ENCODE data around the gene TRIM63. TPM values are rescaled to one million over a fixed set of nuclear protein-coding genes. Genes with fewer than 3 reads are reported as not detected.

TRIM63 gene
- total and polyA plus RNA-seq, 9 of the 15 experiments (the other 6 are each of a cell fraction or from before 2014, with no cell fraction given): 0.08 to 0.57 (median 0.36) TPM

- TF ChIP-seq, protein P1, sequence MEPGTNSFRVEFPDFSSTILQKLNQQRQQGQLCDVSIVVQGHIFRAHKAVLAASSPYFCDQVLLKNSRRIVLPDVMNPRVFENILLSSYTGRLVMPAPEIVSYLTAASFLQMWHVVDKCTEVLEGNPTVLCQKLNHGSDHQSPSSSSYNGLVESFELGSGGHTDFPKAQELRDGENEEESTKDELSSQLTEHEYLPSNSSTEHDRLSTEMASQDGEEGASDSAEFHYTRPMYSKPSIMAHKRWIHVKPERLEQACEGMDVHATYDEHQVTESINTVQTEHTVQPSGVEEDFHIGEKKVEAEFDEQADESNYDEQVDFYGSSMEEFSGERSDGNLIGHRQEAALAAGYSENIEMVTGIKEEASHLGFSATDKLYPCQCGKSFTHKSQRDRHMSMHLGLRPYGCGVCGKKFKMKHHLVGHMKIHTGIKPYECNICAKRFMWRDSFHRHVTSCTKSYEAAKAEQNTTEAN (CRISPR knock-in tag; IDR thresholded peaks at IDR 0.05): peak; percentile 65; the same call in 1 of the 2 replicates
- TF ChIP-seq ZNF436 (CRISPR knock-in tag; IDR thresholded peaks at IDR 0.05) (0 out of 2 replicates have a peak, but pooled peaks have one; percentile 65), RHOXF2B (CRISPR knock-in tag; conservative IDR thresholded peaks at IDR 0.05) (peak; percentile 34; the same call in 1 of the 2 replicates), ZNF274 (IDR thresholded peaks at IDR 0.05; ENCODE audit: borderline replicate concordance, low read depth, low read length) (0 out of 2 replicates have a peak, but pooled peaks have one; percentile 34), AFF1 (IDR thresholded peaks at IDR 0.05; ENCODE audit: low read depth in 1 of 2, partially characterized antibody in 2 of 2) (peak; percentile 25 to 45), KLF16 (IDR thresholded peaks at IDR 0.05) (no peak), ZNF124 (CRISPR knock-in tag; IDR thresholded peaks at IDR 0.05) (peak; percentile 82; the same call in 1 of the 2 replicates), SIX5 (IDR thresholded peaks at IDR 0.05; ENCODE audit: borderline replicate concordance in 1 of 2, insufficient read depth in 1 of 2, low read depth in 1 of 2, low read length in 2 of 2) (no peak), NFYB (IDR thresholded peaks at IDR 0.05; ENCODE audit: extremely low read depth, insufficient read length) (peak; percentile 96), KDM4B (IDR thresholded peaks at IDR 0.05; ENCODE audit: borderline replicate concordance in 2 of 2, low read depth in 1 of 2) (0 out of 4 replicates have a peak, but pooled peaks of 1 of the 2 experiments have one; percentile 64), ELK3 (CRISPR knock-in tag; IDR thresholded peaks at IDR 0.05) (no peak), ESRRA (IDR thresholded peaks at IDR 0.05; ENCODE audit: borderline replicate concordance, low read depth) (0 out of 2 replicates have a peak, but pooled peaks have one; percentile 51), MAFG (tag; conservative IDR thresholded peaks at IDR 0.05) (no peak), CREB5 (CRISPR knock-in tag; IDR thresholded peaks at IDR 0.05) (no peak)
- TF ChIP-seq, protein P2, sequence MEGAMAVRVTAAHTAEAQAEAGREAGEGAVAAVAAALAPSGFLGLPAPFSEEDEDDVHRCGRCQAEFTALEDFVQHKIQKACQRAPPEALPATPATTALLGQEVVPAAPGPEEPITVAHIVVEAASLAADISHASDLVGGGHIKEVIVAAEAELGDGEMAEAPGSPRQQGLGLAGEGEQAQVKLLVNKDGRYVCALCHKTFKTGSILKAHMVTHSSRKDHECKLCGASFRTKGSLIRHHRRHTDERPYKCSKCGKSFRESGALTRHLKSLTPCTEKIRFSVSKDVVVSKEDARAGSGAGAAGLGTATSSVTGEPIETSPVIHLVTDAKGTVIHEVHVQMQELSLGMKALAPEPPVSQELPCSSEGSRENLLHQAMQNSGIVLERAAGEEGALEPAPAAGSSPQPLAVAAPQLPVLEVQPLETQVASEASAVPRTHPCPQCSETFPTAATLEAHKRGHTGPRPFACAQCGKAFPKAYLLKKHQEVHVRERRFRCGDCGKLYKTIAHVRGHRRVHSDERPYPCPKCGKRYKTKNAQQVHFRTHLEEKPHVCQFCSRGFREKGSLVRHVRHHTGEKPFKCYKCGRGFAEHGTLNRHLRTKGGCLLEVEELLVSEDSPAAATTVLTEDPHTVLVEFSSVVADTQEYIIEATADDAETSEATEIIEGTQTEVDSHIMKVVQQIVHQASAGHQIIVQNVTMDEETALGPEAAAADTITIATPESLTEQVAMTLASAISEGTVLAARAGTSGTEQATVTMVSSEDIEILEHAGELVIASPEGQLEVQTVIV (CRISPR knock-in tag; IDR thresholded peaks at IDR 0.05; ENCODE audit: borderline replicate concordance): no peak
Observed at GRCh38 chr1:26035203-26035958, 32.0 kb downstream of the TRIM63 start (continued).
